ENCODE data around the gene PPP1R18. TPM values are rescaled to one million over a fixed set of nuclear protein-coding genes. Genes with fewer than 3 reads are reported as not detected.
"Not testable (repeated sequence)": the region's sequence is repeated elsewhere in the genome, so short reads cannot be mapped to it uniquely, and the experiment has no call there.

PPP1R18 gene
- 77.4 and 83.9 TPM in 2 replicates for total RNA-seq (2014; rRNA removed; shearing (Covaris generic))

GRCh38 chr6:30686009-30686907 lies at the start of gene PPP1R18:
Gene PPP1R18, minus strand, starts transcription at chr6:30686645. Its CDS starts 627 bp downstream, at chr6:30686018.
- peak; percentile 78 for DNase-seq (ENCODE audit: low read depth)

- no peak for DNase-seq (ENCODE audit: low read depth)
Measured at GRCh38 chr6:30735668-30736314, 49.3 kb upstream of the PPP1R18 start.

- no peak for DNase-seq (ENCODE audit: low read depth)
Measured at GRCh38 chr6:30732237-30732943, 45.9 kb upstream of the PPP1R18 start.

GRCh38 chr6:30730601-30731435 lies 44.4 kb upstream of the PPP1R18 start:
- DNase-seq (ENCODE audit: low read depth): no peak

- DNase-seq (ENCODE audit: low read depth): peak; percentile 69
Measured at GRCh38 chr6:30727920-30728553, 41.6 kb upstream of the PPP1R18 start.

GRCh38 chr6:30726506-30727413 lies 40.3 kb upstream of the PPP1R18 start:
- DNase-seq (ENCODE audit: low read depth): no peak

- DNase-seq (ENCODE audit: low read depth): peak; percentile 72
Measured at GRCh38 chr6:30725713-30726505, 39.5 kb upstream of the PPP1R18 start.

- no peak for DNase-seq (ENCODE audit: low read depth)
Measured at GRCh38 chr6:30724906-30725667, 38.6 kb upstream of the PPP1R18 start.

GRCh38 chr6:30723843-30724741 lies 37.6 kb upstream of the PPP1R18 start:
- DNase-seq (ENCODE audit: low read depth): not testable (repeated sequence)

GRCh38 chr6:30723159-30723842 lies 36.9 kb upstream of the PPP1R18 start:
- DNase-seq (ENCODE audit: low read depth): not testable (repeated sequence)

GRCh38 chr6:30722280-30723112 lies 36.1 kb upstream of the PPP1R18 start:
- peak; percentile 82 for DNase-seq (ENCODE audit: low read depth)

GRCh38 chr6:30722025-30722279 lies 35.5 kb upstream of the PPP1R18 start:
- not testable (repeated sequence) for DNase-seq (ENCODE audit: low read depth)

GRCh38 chr6:30721198-30722024 lies 35.0 kb upstream of the PPP1R18 start:
- peak; percentile 88 for DNase-seq (ENCODE audit: low read depth)

GRCh38 chr6:30720738-30721197 lies 34.3 kb upstream of the PPP1R18 start:
- DNase-seq (ENCODE audit: low read depth): peak; percentile 51
